GM21737 (cell line): ENCODE data around the gene STX3.
"Not testable (repeated sequence)": the region's sequence is repeated elsewhere in the genome, so short reads cannot be mapped to it uniquely, and the experiment has no call there.

Experiments
- ATAC-seq: cut with Tn5 transposase; IDR thresholded peaks from one replicate; pipeline ENCODE4 v1.9.1; 2021; ENCODE audit warnings: mild to moderate bottlenecking, moderate library complexity; ENCODE audit not compliant: unreplicated experiment

Gene STX3

GRCh38 chr11:59829358-59829757 is 74.2 kb downstream of the STX3 start:
- no peak for ATAC-seq

DNA sequence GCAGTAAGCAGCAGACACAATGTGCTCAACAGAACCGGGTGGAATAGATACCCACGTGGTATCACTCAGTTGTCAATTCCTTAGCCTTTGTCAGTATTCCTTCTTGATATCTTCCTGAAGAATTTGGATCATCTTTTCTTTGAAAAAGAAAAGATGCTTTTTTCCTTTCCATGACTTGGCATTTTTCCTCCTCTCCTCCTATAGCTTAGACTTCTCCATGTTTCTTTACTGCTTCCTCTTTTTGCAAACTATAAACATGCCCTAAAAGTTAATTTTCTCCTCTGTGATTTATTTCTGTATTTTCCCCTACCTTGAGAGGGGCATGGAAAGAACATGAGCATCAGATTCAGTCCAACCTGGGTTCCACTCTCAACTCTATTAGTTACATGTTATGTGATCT is 78.4 kb downstream of the STX3 start:
- ATAC-seq, result no peak

DNA sequence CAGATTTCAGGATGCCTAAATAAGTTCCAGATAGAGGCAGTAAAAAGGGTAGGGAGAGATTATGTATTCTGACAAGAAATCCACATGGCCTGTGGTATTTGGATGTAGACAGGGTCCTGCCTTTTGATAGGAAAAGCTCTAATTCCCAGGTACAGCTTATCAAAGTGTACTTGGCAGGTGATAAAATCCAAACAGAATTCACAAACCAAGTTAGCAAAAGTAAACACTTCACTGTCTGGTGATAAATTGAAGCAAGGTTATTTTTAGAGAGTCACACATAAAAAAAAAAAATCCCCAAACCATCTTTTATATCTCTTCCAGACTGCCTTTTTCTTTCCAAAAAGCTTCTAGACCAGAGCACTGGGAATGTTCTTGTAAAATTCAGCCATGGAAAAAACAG is 84.4 kb downstream of the STX3 start:
- no peak for ATAC-seq

DNA sequence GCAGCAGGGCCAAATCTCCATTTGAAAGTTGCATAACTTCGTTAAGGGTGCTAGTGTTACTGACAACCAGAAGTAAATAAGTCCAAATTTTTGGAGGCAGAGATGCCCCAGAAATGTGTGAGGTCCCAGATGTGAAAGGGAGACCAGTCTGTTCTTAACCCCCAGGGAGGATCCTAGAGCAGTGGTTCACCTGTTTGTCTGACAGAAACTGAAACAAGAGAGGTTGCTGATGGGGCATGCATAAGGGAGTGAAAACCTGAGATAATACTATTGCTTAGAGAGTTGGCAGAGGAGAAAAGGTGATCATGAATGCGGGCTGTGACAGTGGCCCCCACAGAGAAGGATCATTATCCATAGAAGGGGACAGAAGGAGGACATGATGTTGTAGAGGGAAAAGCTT is 86.3 kb downstream of the STX3 start:
- no peak for ATAC-seq

- no peak for ATAC-seq
Observed at GRCh38 chr11:59842316-59842715, 87.1 kb downstream of the STX3 start.

DNA sequence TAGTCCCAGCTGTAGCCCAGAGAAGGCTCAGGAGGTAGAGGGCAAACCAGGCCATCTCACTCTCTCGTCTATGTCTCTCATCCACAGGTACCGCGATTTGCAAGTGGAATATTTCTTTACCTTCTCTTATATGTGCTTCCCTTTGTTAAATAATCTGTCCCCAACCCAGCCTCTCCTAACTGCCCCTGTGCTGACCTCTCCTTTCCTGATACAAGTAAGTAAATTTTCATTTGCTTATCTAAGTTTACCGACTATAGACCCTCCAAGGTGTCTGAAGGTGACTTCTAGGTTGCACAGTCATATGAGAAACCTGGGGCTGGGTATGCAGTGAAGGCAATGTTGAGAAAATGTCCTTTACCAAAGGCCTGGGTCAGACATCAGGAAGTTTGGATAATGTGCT is 90.2 kb downstream of the STX3 start, which contains the start of gene CBLIF:
Gene CBLIF, minus strand, starts transcription at position 101 of the 400 bp plus-strand sequence. Its CDS starts 46 bp downstream, at position 55.
- no peak for ATAC-seq

DNA sequence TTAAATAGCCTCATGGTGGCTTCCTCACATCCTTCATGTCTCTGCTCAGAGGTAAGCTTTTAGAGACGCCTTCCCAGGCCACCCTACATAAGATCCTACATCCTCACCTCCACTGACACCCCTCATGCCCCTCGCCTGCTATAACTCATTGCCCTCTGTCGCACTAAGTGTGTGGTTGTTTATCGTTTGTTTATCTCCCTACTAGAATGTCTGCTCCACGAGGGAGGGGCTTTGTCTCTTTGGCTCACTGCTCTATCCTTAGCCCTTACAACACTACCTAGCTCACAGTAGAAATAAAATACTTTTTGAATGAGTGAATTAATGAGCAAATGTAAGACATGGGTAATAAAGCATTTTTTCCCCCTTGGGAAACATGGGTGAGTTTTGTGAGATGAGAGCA is 91.4 kb downstream of the STX3 start:
- ATAC-seq, result no peak

GRCh38 chr11:59847626-59848025 is 92.5 kb downstream of the STX3 start:
- ATAC-seq, result no peak

- ATAC-seq, result not testable (repeated sequence)
Observed at GRCh38 chr11:59848439-59848838, 93.3 kb downstream of the STX3 start.

GRCh38 chr11:59849129-59849528 is 94.0 kb downstream of the STX3 start:
- no peak for ATAC-seq

DNA sequence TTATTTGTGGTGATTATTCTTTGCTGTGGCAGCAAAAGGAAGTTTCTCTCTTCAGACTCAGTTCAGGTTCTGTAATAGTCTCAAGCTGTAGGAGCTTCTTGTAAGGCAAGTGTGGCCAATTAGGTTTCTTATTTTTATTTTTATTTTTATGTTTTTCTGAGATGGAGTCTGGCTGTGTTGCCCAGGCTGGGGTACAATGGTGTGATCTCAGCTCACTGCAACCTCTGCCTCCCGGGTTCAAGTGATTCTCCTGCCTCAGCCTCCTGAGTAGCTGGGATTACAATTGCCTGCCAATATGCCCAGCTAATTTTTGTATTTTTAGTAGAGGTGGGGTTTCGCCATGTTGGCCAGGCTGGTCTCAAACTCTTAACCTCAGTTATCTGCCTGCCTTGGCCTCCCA is 94.4 kb downstream of the STX3 start:
- ATAC-seq, result not testable (repeated sequence)

DNA sequence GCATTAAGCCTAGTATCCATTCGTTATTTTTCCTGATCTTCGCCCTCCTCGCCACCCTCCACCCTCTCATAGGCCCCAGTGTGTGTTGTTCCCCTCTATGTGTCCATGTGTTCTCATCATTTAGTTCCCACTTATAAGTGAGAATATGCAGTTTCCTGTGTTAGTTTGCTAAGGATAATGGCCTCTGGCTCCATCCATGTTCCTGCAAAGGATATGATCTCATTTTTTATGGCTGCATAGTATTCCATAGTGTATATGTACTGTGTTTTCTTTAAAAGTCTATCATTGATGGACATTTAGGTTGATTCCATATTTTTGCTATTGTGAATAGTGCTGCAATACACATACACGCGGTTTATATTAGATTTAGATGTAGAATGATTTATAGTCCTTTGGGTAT is 96.2 kb downstream of the STX3 start:
- ATAC-seq, result not testable (repeated sequence)

GRCh38 chr11:59854871-59855270 is 99.7 kb downstream of the STX3 start:
- no peak for ATAC-seq
